C4-2B (cell line): ENCODE data around the gene NDOR1.
A peak's percentile ranks its signal among the peaks of the same experiment; 100 is the strongest.

Experiments
- H3K27ac ChIP-seq: fragments of 450-650 bp; 2 replicates; pipeline ENCODE4 v1.5.1; 2017
- CTCF ChIP-seq: fragments of 450-650 bp; conservative IDR thresholded peaks from 2 replicates; pipeline ENCODE4 v1.5.1; 2017; ENCODE audit warnings: mild to moderate bottlenecking
- ZFX ChIP-seq: fragments of 450-650 bp; IDR thresholded peaks from 2 replicates; pipeline ENCODE4 v1.6.1; 2017

Gene NDOR1

GRCh38 chr9:137234055-137234697 lies 28.7 kb downstream of the NDOR1 start:
- TF ChIP-seq ZFX: no peak
- TF ChIP-seq CTCF: no peak
- H3K27ac ChIP-seq: no peak overlapping the region

GRCh38 chr9:137234758-137235423 lies 29.4 kb downstream of the NDOR1 start:
- TF ChIP-seq CTCF (no peak), ZFX (no peak)
- H3K27ac ChIP-seq: no peak overlapping the region

- H3K27ac ChIP-seq: no peak overlapping the region; the same call in 1 of the 2 replicates
- no peak for TF ChIP-seq CTCF
- TF ChIP-seq ZFX: no peak
Observed at GRCh38 chr9:137235424-137236237, 30.1 kb downstream of the NDOR1 start.

- peak overlapping the region; percentile 29 for H3K27ac ChIP-seq
- TF ChIP-seq ZFX (no peak), CTCF (peak; percentile 100)
Observed at GRCh38 chr9:137236238-137236935, 30.9 kb downstream of the NDOR1 start.

GRCh38 chr9:137236936-137237421 lies 31.5 kb downstream of the NDOR1 start:
- peak overlapping the region; percentile 29 for H3K27ac ChIP-seq
- TF ChIP-seq ZFX: no peak

- H3K27ac ChIP-seq: peak overlapping the region; percentile 29
- no peak for TF ChIP-seq CTCF
- TF ChIP-seq ZFX: no peak
Observed at GRCh38 chr9:137237759-137238726, 32.5 kb downstream of the NDOR1 start.

GRCh38 chr9:137239541-137240200 lies 34.2 kb downstream of the NDOR1 start:
- peak overlapping the region; percentile 99 for H3K27ac ChIP-seq
